ENCODE measurements around the gene TMUB2.

The TMUB2 gene

GRCh38 chr17:44197980-44198720 lies 11.4 kb downstream of the TMUB2 start:
- peak overlapping the region; percentile 65 for H3K27ac ChIP-seq (ENCODE audit: low read length)
- peak overlapping the region; percentile 89 for H3K9ac ChIP-seq (ENCODE audit: low read depth, low read length)
- peaks cover 44% of the 10 kb centered on the region for H3K36me3 ChIP-seq (ENCODE audit: insufficient read depth, low read depth, low read length)
- peaks cover 13% of the 10 kb centered on the region for H3K4me1 ChIP-seq (ENCODE audit: insufficient read depth, low read length)
- H3K4me3 ChIP-seq (ENCODE audit: low read length) = peak overlapping the region; percentile 90
- no peaks in the 10 kb centered on the region for H3K9me3 ChIP-seq (ENCODE audit: insufficient read depth, low read depth, low read length)
- H3K27me3 ChIP-seq (ENCODE audit: insufficient read depth, low read length) = no peaks in the 10 kb centered on the region

- H3K9ac ChIP-seq (ENCODE audit: low read depth, low read length) = peak overlapping the region; percentile 89
- peaks cover 13% of the 10 kb centered on the region for H3K4me1 ChIP-seq (ENCODE audit: insufficient read depth, low read length)
- peak overlapping the region; percentile 65 for H3K27ac ChIP-seq (ENCODE audit: low read length)
- H3K27me3 ChIP-seq (ENCODE audit: insufficient read depth, low read length) = no peaks in the 10 kb centered on the region
- H3K9me3 ChIP-seq (ENCODE audit: insufficient read depth, low read depth, low read length) = no peaks in the 10 kb centered on the region
- peak overlapping the region; percentile 90 for H3K4me3 ChIP-seq (ENCODE audit: low read length)
- peaks cover 37% of the 10 kb centered on the region for H3K36me3 ChIP-seq (ENCODE audit: insufficient read depth, low read depth, low read length)
Measured at GRCh38 chr17:44198721-44199552, 12.2 kb downstream of the TMUB2 start.

DNA sequence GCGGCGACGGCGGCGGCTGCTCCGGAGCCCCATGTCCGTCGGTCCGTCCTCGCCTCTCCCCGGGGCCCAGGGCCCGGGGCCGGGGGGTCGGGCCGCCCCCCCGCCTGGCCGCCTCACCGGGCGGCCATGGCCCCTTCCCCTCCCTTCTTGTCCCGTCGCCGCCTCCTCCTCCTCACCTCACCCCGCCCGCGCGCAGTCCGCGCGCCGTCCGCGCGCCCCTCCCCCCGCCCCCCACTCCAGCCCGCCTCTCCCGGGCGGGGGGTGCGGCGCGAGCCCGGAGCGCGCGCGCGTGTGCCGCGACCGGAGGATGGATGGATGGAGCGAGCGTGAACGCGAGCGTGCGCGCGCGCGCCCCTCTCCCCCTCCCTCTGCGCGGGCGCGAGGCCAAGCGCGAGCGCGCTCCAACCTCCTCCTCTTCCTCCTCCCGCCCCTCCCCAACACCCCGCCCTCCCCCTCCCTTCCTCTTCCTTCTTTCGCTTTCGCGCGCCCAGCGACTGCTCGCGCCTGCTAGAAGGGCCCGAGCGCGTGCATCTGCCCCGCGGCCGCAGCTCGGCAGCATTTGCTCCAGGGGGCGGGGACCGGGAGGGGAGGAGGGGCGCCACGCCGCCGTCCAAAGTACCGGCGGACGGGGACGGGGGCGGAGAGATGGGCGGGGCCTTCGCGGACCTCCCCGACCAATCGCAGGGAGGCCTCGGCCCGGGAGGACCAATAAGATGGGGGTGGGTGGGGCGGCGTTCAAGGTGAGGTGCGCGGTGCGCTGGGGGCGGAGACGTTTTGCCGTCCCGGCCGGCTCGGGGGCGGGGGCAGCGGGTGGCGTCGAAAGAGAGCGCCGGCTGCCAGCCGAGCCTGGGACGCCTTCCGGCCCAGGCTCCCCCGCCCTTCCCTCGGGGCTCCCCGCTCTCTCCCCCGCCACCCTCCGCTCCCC lies 13.0 kb downstream of the TMUB2 start, which contains the start of gene ATXN7L3:
Gene ATXN7L3 (minus strand): TSS at position 332 of the 925 bp plus-strand sequence. CDS start 1,814 bp downstream, outside the sequence.
- no peaks in the 10 kb centered on the region for H3K27me3 ChIP-seq (ENCODE audit: insufficient read depth, low read length)
- H3K27ac ChIP-seq (ENCODE audit: low read length) = peak within 1 kb of the TSS; percentile 72
- no peaks in the 10 kb centered on the region for H3K9me3 ChIP-seq (ENCODE audit: insufficient read depth, low read depth, low read length)
- peaks cover 28% of the 10 kb centered on the region for H3K36me3 ChIP-seq (ENCODE audit: insufficient read depth, low read depth, low read length)
- H3K4me3 ChIP-seq (ENCODE audit: low read length) = peak within 1 kb of the TSS; percentile 90
- peaks cover 13% of the 10 kb centered on the region for H3K4me1 ChIP-seq (ENCODE audit: insufficient read depth, low read length)
- H3K9ac ChIP-seq (ENCODE audit: low read depth, low read length) = peak within 1 kb of the TSS; percentile 92

DNA sequence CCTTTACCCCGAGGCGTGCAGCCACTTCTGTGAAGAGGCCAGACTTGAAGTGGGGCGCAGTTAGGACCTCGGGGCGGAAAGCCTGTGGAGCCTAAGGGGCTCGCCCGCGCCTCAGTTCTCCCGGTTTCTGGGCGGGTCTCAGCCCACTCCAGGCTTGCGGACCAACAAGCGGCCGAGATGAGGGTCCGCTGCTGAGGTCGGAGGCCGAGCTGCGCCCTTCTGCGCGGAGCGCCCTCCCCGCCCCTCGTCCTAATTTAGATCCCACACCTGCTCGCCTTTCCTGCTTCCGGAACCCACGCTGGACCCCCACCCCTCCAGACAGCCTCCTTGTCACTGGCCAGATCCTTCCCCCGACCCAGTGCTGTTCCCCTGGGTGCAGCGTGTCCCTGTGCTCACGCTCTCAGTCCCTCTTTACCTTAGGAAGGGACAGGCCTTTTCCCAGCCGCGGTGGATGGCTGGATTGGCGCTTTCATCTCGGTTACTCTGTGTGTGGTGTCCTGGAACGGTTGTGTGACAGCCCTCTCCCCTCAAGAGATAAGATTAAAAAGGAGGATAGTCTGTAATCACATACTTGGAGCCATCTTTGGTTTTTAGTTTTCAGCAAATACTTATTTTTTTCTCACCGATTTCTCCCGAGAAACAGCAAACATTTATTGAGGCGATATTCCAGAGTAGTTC lies 13.8 kb downstream of the TMUB2 start:
- peak overlapping the region; percentile 72 for H3K27ac ChIP-seq (ENCODE audit: low read length)

GRCh38 chr17:44202756-44203155 lies 16.0 kb downstream of the TMUB2 start:
- H3K4me1 ChIP-seq (ENCODE audit: insufficient read depth, low read length) = peaks cover 10% of the 10 kb centered on the region
- no peaks in the 10 kb centered on the region for H3K9me3 ChIP-seq (ENCODE audit: insufficient read depth, low read depth, low read length)
- H3K27ac ChIP-seq (ENCODE audit: low read length) = no peak overlapping the region
- H3K9ac ChIP-seq (ENCODE audit: low read depth, low read length) = no peak overlapping the region
- peaks cover 19% of the 10 kb centered on the region for H3K36me3 ChIP-seq (ENCODE audit: insufficient read depth, low read depth, low read length)
- no peak overlapping the region for H3K4me3 ChIP-seq (ENCODE audit: low read length)
- H3K27me3 ChIP-seq (ENCODE audit: insufficient read depth, low read length) = no peaks in the 10 kb centered on the region

More for the DNA sequence above, 13.8 kb downstream of the TMUB2 start:
- peaks cover 20% of the 10 kb centered on the region for H3K36me3 ChIP-seq (ENCODE audit: insufficient read depth, low read depth, low read length)
- no peaks in the 10 kb centered on the region for H3K9me3 ChIP-seq (ENCODE audit: insufficient read depth, low read depth, low read length)
- H3K27me3 ChIP-seq (ENCODE audit: insufficient read depth, low read length) = no peaks in the 10 kb centered on the region
- peaks cover 13% of the 10 kb centered on the region for H3K4me1 ChIP-seq (ENCODE audit: insufficient read depth, low read length)
- H3K9ac ChIP-seq (ENCODE audit: low read depth, low read length) = peak overlapping the region; percentile 92
- H3K4me3 ChIP-seq (ENCODE audit: low read length) = peak overlapping the region; percentile 88

- H3K27me3 ChIP-seq (ENCODE audit: insufficient read depth, low read length) = no peaks in the 10 kb centered on the region
- no peak overlapping the region for H3K4me3 ChIP-seq (ENCODE audit: low read length)
- no peaks in the 10 kb centered on the region for H3K9me3 ChIP-seq (ENCODE audit: insufficient read depth, low read depth, low read length)
- H3K9ac ChIP-seq (ENCODE audit: low read depth, low read length) = no peak overlapping the region
- peaks cover 29% of the 10 kb centered on the region for H3K36me3 ChIP-seq (ENCODE audit: insufficient read depth, low read depth, low read length)
- peaks cover 4% of the 10 kb centered on the region; the same call in 1 of the 2 replicates for H3K4me1 ChIP-seq (ENCODE audit: insufficient read depth, low read length)
- no peak overlapping the region for H3K27ac ChIP-seq (ENCODE audit: low read length)
Measured at GRCh38 chr17:44203731-44204440, 17.1 kb downstream of the TMUB2 start.

DNA sequence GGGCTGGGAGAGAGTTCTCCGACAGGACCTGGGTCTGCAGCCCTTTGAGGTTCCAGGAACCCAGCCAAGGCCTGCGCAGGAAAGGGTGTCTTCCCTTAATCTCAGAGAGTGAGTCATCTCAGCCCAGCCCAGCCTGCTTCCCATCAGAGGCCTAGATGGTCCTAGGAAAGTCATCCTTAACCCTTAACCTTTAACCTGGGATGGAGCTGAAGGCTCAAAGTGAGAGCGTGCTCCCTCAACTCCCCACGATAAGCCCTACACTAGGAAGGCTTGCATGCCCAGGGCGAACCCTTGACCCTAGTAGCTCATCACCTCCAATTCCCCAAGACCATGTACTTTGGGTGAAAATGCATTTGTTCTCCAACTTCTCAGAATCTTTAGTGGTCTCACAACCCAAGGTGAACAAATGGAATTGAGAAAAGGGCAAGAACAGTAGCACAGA lies 17.7 kb downstream of the TMUB2 start:
- no peaks in the 10 kb centered on the region for H3K9me3 ChIP-seq (ENCODE audit: insufficient read depth, low read depth, low read length)
- H3K36me3 ChIP-seq (ENCODE audit: insufficient read depth, low read depth, low read length) = peaks cover 35% of the 10 kb centered on the region
- H3K27me3 ChIP-seq (ENCODE audit: insufficient read depth, low read length) = no peaks in the 10 kb centered on the region
- no peak overlapping the region for H3K27ac ChIP-seq (ENCODE audit: low read length)
- H3K4me1 ChIP-seq (ENCODE audit: insufficient read depth, low read length) = peaks cover 4% of the 10 kb centered on the region; the same call in 1 of the 2 replicates
- H3K9ac ChIP-seq (ENCODE audit: low read depth, low read length) = no peak overlapping the region
- H3K4me3 ChIP-seq (ENCODE audit: low read length) = no peak overlapping the region

DNA sequence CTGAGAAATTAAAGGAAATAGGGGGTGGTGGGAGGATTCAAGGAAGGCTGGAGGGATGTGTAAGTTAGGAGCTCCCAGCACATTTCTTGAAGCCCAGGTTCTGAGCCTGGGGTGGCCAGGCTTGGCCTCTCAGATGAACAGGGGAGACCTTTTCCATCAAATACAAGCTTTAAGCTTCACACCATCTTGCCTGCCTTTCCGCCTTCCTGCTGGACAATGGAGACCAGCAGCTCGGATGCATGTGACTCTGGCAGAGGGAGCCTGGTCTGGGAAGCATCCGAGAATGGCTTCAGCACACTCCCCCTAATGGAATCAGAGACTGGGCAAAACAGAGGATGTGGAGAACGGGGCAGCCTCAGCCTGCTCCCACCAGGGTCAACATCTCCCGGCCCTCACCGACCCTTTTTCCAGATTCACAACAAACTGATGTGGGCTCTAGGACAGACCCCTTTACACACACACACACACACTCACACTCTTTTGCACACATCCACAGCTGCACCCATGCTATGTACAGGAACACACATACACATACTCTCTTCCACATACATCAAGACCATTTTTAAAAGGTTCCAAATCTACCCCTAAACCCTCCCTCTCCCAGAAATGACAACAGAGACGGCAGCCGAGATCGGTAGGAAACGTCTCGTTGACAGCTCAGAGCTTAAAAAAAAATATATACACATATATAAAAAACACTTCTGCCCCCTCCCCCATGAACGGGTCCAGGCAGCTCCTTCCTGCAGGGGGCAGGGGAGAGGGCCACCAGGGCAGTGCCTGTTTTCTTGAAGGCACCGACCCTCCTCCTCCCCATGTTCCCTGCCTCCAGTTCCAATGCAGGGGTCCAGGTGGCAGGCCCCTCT lies 19.4 kb downstream of the TMUB2 start:
- Histone ChIP-seq H3K9ac (ENCODE audit: low read depth, low read length) (no peak overlapping the region), H3K27me3 (ENCODE audit: insufficient read depth, low read length) (no peaks in the 10 kb centered on the region), H3K4me1 (ENCODE audit: insufficient read depth, low read length) (peaks cover 3% of the 10 kb centered on the region; the same call in 1 of the 2 replicates), H3K4me3 (ENCODE audit: low read length) (no peak overlapping the region), H3K9me3 (ENCODE audit: insufficient read depth, low read depth, low read length) (no peaks in the 10 kb centered on the region), H3K36me3 (ENCODE audit: insufficient read depth, low read depth, low read length) (peaks cover 46% of the 10 kb centered on the region), H3K27ac (ENCODE audit: low read length) (no peak overlapping the region)

- H3K4me1 ChIP-seq (ENCODE audit: insufficient read depth, low read length) = peaks cover 3% of the 10 kb centered on the region; the same call in 1 of the 2 replicates
- H3K4me3 ChIP-seq (ENCODE audit: low read length) = no peak overlapping the region
- H3K36me3 ChIP-seq (ENCODE audit: insufficient read depth, low read depth, low read length) = peaks cover 52% of the 10 kb centered on the region
- no peaks in the 10 kb centered on the region for H3K27me3 ChIP-seq (ENCODE audit: insufficient read depth, low read length)
- no peak overlapping the region for H3K27ac ChIP-seq (ENCODE audit: low read length)
- no peaks in the 10 kb centered on the region for H3K9me3 ChIP-seq (ENCODE audit: insufficient read depth, low read depth, low read length)
- H3K9ac ChIP-seq (ENCODE audit: low read depth, low read length) = no peak overlapping the region
Measured at GRCh38 chr17:44206825-44207155, 20.0 kb downstream of the TMUB2 start.

GRCh38 chr17:44207319-44207718 lies 20.5 kb downstream of the TMUB2 start:
- Histone ChIP-seq H3K27ac (ENCODE audit: low read length) (no peak overlapping the region), H3K36me3 (ENCODE audit: insufficient read depth, low read depth, low read length) (peaks cover 57% of the 10 kb centered on the region), H3K4me3 (ENCODE audit: low read length) (no peak overlapping the region)

More at GRCh38 chr17:44207319-44207718, 20.5 kb downstream of the TMUB2 start:
- no peak overlapping the region for H3K9ac ChIP-seq (ENCODE audit: low read depth, low read length)
- no peaks in the 10 kb centered on the region for H3K27me3 ChIP-seq (ENCODE audit: insufficient read depth, low read length)
- H3K4me1 ChIP-seq (ENCODE audit: insufficient read depth, low read length) = peaks cover 3% of the 10 kb centered on the region; the same call in 1 of the 2 replicates
- H3K9me3 ChIP-seq (ENCODE audit: insufficient read depth, low read depth, low read length) = no peaks in the 10 kb centered on the region

Measured in iPS-20b (cell line).